Measurements from ENCODE around the gene SLC17A6.

The SLC17A6 gene

GRCh38 chr11:22390283-22390655, 52.1 kb downstream of the SLC17A6 start:
- no peak for DNase-seq

- DNase-seq = no peak
Observed at GRCh38 chr11:22392561-22392960, 54.4 kb downstream of the SLC17A6 start.

GRCh38 chr11:22405377-22405776, 67.2 kb downstream of the SLC17A6 start:
- no peak for DNase-seq

GRCh38 chr11:22407267-22407666, 69.1 kb downstream of the SLC17A6 start:
- DNase-seq = no peak

DNA sequence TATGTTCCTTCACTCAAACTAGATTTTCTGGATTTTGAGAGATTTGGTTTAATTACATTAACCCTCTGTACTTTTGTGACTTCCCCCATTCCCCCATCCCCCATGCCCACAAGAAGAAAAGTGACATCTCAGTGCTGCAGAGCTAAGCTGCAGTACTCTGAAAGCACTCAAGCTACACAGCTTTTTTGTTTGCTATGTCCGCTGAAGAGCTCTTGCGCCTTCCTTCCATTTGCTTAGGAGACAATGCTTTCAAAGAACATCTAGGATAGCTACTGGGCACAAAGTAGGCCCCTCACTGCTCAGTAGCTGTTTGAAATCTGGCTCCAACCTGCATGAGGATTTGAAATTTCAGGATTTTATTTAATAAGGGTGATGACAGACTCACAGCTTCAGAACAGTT, 69.7 kb downstream of the SLC17A6 start:
- DNase-seq = no peak

- DNase-seq = no peak
Observed at GRCh38 chr11:22415476-22415875, 77.3 kb downstream of the SLC17A6 start.

DNA sequence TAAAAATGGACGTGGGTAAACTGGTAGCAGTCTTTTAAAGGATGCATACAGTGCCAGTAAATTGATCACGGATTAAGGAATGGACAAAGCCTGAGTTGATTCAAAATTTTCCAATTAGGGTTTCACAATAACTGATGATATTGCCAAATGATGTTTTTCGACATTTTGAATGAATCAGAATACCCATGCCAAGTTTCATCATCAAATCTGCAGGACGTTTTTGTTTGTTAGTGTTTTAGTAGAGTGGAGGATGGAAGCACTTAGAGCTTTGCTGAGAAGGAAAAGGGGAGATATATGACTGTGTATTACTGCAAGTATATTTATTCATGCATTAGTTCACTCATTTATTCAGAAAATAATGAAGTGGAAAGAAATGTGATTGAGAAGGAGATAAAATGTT, 78.3 kb downstream of the SLC17A6 start:
- no peak for DNase-seq

GRCh38 chr11:22426915-22427314, 88.7 kb downstream of the SLC17A6 start:
- no peak for DNase-seq
